HepG2 (cell line): ENCODE results near the gene TMEM131. TPM values are rescaled to one million over a fixed set of nuclear protein-coding genes. Genes with fewer than 3 reads are reported as not detected.

Experiments
- ATAC-seq: fragments of 200-7000 bp; cut with Tn5 transposase; 3 replicates; pipeline ENCODE4 v1.9.1; 2020; ENCODE audit warnings: mild to moderate bottlenecking, moderate library complexity
- BruUV-seq: library from RNA; stranded (reverse); fragments of 400-500 nt; replicated peaks from 2 replicates; lab custom pipeline; 2021; lab: Mats Ljungman, UMichigan
- CTCF ChIA-PET: fragments of 300-600 bp; formaldehyde crosslinking; extraction: SDS; loops from one replicate; lab custom pipeline; 2021; ENCODE audit warnings: low total read pairs, inconsistent platforms, low intra/inter-chr PET ratio; lab: Yijun Ruan, JAX
- POLR2A ChIA-PET: fragments of 350-600 bp; sonication (Branson Sonifier 250); formaldehyde crosslinking; loops from one replicate; lab custom pipeline; 2020; ENCODE audit warnings: antibody characterized with exemption, inconsistent platforms; lab: Yijun Ruan, JAX
- DNase-seq: peaks from one replicate; pipeline ENCODE4 v3.0.0-alpha.2; 2015; ENCODE audit warnings: low spot score
- FAIRE-seq: peaks from 3 replicates; lab custom pipeline; 2011; peaks lifted over from hg19 to GRCh38; lab: Jason Lieb, UNC
- H2AFZ ChIP-seq: one replicate; pipeline ENCODE4 v1.6.1; 2011; ENCODE audit warnings: low read length, inconsistent platforms
- H3K27ac ChIP-seq: fragments of 300-600 bp; 3 replicates; pipeline ENCODE4 v1.8.0; 2011; ENCODE audit warnings: mixed run types, mild to moderate bottlenecking, mixed read lengths, low read length, inconsistent platforms; ENCODE audit not compliant: insufficient read depth; ENCODE audit errors: extremely low read length
- H3K27me3 ChIP-seq, 2 experiments: fragments of 200-600 bp in 1 of 2; 2 replicates in 1 of 2; 3 replicates in 1 of 2; pipeline versions ENCODE4 v1.6.0 to v1.8.0; 2011; ENCODE audit warnings: low read length in 2 of 2, mild to moderate bottlenecking in 2 of 2, moderate library complexity in 2 of 2, inconsistent platforms in 1 of 2; ENCODE audit not compliant: insufficient read depth in 2 of 2, control insufficient read depth in 1 of 2
- H3K36me3 ChIP-seq, 2 experiments: fragments of 200-600 bp in 1 of 2; replicated peaks in 1 of 2; 2 replicates in 1 of 2; 3 replicates in 1 of 2; pipeline versions ENCODE4 v1.5.1 to v1.8.0; 2011; ENCODE audit warnings: low read length in 2 of 2, inconsistent platforms in 1 of 2; ENCODE audit not compliant: insufficient read depth in 2 of 2, control insufficient read depth in 1 of 2
- H3K4me1 ChIP-seq: 2 replicates; pipeline ENCODE4 v1.5.1; 2012; ENCODE audit warnings: low read length, inconsistent platforms; ENCODE audit not compliant: insufficient read depth
- H3K4me2 ChIP-seq: 2 replicates; pipeline ENCODE4 v1.6.0; 2011; ENCODE audit warnings: low read depth, low read length, inconsistent platforms
- H3K4me3 ChIP-seq, 3 experiments: fragments of 200-600 bp in 1 of 3; sonication (generic), shearing (Covaris generic) in 1 of 3; replicated peaks in 1 of 3; 2 replicates each; pipeline ENCODE4 v1.5.1; 2011 to 2016; ENCODE audit warnings: low read length in 3 of 3, inconsistent platforms in 2 of 3, low read depth in 2 of 3, mild to moderate bottlenecking in 2 of 3, control low read depth in 1 of 3, mixed read lengths in 1 of 3; ENCODE audit not compliant: insufficient read depth in 1 of 3
- H3K79me2 ChIP-seq: one replicate; pipeline ENCODE4 v1.6.1; 2011; ENCODE audit warnings: low read length, inconsistent platforms; ENCODE audit not compliant: insufficient read depth
- H3K9ac ChIP-seq: 2 replicates; pipeline ENCODE4 v1.6.0; 2011; ENCODE audit warnings: mild to moderate bottlenecking, low read depth, low read length, inconsistent platforms; ENCODE audit not compliant: insufficient read depth
- H3K9me3 ChIP-seq: 2 replicates; pipeline ENCODE4 v1.5.1; 2012; ENCODE audit warnings: mild to moderate bottlenecking, low read length
- H4K20me1 ChIP-seq: 2 replicates; pipeline ENCODE4 v1.6.0; 2011; ENCODE audit warnings: inconsistent platforms, mild to moderate bottlenecking, low read length, moderate library complexity; ENCODE audit not compliant: insufficient read depth
- ADNP ChIP-seq: sonication (generic); formaldehyde crosslinking; IDR thresholded peaks from 2 replicates; pipeline ENCODE4 v1.4.0; 2020; ENCODE audit warnings: missing genetic modification reagents
- AGO2 ChIP-seq: fragments of 200-400 bp; formaldehyde crosslinking; optimal IDR thresholded peaks from 2 replicates; pipeline ENCODE3; 2017; ENCODE audit warnings: mild to moderate bottlenecking, low read depth, low read length, moderate library complexity
- ATF7-NPFF ChIP-seq: sonication (generic); formaldehyde crosslinking; IDR thresholded peaks from 2 replicates; pipeline ENCODE4 v1.8.1; 2023; ENCODE audit warnings: mild to moderate bottlenecking, low read depth, missing genetic modification reagents, moderate library complexity
- EED ChIP-seq: sonication (generic); formaldehyde crosslinking; IDR thresholded peaks from 2 replicates; pipeline ENCODE4 v1.5.0; 2020; ENCODE audit warnings: mild to moderate bottlenecking, missing genetic modification reagents
- KMT2B ChIP-seq: IDR thresholded peaks from 2 replicates; pipeline ENCODE4 v1.6.1; 2016; ENCODE audit warnings: missing genetic modification reagents, missing compliant biosample characterization
- MTF1 ChIP-seq: sonication (generic); formaldehyde crosslinking; IDR thresholded peaks from 2 replicates; pipeline ENCODE4 v1.5.0; 2020; ENCODE audit warnings: missing genetic modification reagents
- NFIC ChIP-seq: IDR thresholded peaks from 2 replicates; pipeline ENCODE4 v1.6.1; 2012; ENCODE audit warnings: mild to moderate bottlenecking, low read length, inconsistent platforms
- RBAK ChIP-seq: sonication (generic); formaldehyde crosslinking; IDR thresholded peaks from 2 replicates; pipeline ENCODE4 v1.5.1; 2020; ENCODE audit warnings: mild to moderate bottlenecking, missing genetic modification reagents
- RBM22 ChIP-seq: fragments of 200-400 bp; formaldehyde crosslinking; optimal IDR thresholded peaks from 2 replicates; pipeline ENCODE3; 2017; ENCODE audit warnings: mild to moderate bottlenecking, low read length, moderate library complexity
- ZNF616 ChIP-seq: sonication (generic); formaldehyde crosslinking; IDR thresholded peaks from 2 replicates; pipeline ENCODE4 v1.5.0; 2020; ENCODE audit warnings: low read depth, mild to moderate bottlenecking, missing genetic modification reagents
- ZNF776 ChIP-seq: sonication (generic); formaldehyde crosslinking; IDR thresholded peaks from 2 replicates; pipeline ENCODE4 v1.4.0; 2020; ENCODE audit warnings: mild to moderate bottlenecking, missing genetic modification reagents
- ZSCAN22 ChIP-seq: sonication (generic); formaldehyde crosslinking; IDR thresholded peaks from 2 replicates; pipeline ENCODE4 v1.4.0; 2020; ENCODE audit warnings: mild to moderate bottlenecking, missing genetic modification reagents
- WGBS: methylation state at CpG from one replicate; pipeline ENCODE4 v1.1.6; 2017; ENCODE audit warnings: low lambda C conversion rate; 5-methylcytosine and 5-hydroxymethylcytosine counted together
- in situ Hi-C: cut with HindIII; loops from 2 replicates; pipeline ENCODE4 v1.10.0; 2017; ENCODE audit warnings: low pct_unique_long_range_greater_than_20kb; ENCODE audit not compliant: extremely low pct_ligation_motif_present
- intact Hi-C: fragments of 100-400 bp; cut with micrococcal nuclease; formaldehyde crosslinking; loops from one replicate; pipeline ENCODE4 v1.10.0; 2022; ENCODE audit not compliant: unreplicated experiment
- polyA plus RNA-seq, 8 experiments: library from polyadenylated mRNA; depleted of rRNA in 3 of 8; stranded (reverse) in 7 of 8; unstranded in 1 of 8; fragments of >200 nt; fragmentation: Illumina TruSeq in 4 of 8; extraction: Trizol in 4 of 8; gene quantifications; 2 replicates each; pipeline versions ENCODE4 v1.2.1 to v1.2.3, GENCODE V29; 2011 to 2016; ENCODE audit warnings: low read depth in 4 of 8, missing spikeins in 1 of 8, mixed read lengths in 1 of 8; ENCODE audit not compliant: insufficient read depth in 1 of 8
- total RNA-seq, 5 experiments: library from RNA; depleted of rRNA; stranded (reverse); fragments of >200 nt; fragmentation: Illumina TruSeq; extraction: Trizol; gene quantifications; 2 replicates each; pipeline ENCODE4 v1.2.3, GENCODE V29; 2016; ENCODE audit warnings: low read depth in 1 of 5

Gene TMEM131
- total and polyA plus RNA-seq, 2 of the 13 experiments (the other 11 are each of a cell fraction or from before 2014, with no cell fraction given): 17.9 to 19.5 TPM

DNA sequence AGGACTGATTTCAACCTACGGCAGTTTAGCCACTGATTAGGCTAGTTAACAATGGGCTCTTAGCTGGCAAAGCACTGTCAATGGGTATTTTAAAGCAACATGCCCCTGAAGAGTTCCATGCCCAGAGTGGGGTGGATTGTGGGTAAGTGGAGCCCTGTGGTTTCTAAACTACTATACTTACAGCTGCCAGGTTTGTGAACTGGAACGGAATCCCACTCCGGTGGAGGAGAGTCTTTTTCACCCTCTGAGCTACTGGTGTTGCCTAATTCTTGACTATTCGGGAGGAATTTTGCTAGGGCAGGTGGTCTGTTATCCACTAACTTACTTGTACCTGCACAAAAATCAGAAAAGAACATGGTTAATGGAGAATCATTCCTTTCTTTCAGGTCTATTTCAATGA lies 229.8 kb downstream of the TMEM131 start:
- BruUV-seq: no TSS peak
- 100% methylated on average over 4 of the region's 4 CpGs for WGBS
- in situ Hi-C loops: no loop called here

DNA sequence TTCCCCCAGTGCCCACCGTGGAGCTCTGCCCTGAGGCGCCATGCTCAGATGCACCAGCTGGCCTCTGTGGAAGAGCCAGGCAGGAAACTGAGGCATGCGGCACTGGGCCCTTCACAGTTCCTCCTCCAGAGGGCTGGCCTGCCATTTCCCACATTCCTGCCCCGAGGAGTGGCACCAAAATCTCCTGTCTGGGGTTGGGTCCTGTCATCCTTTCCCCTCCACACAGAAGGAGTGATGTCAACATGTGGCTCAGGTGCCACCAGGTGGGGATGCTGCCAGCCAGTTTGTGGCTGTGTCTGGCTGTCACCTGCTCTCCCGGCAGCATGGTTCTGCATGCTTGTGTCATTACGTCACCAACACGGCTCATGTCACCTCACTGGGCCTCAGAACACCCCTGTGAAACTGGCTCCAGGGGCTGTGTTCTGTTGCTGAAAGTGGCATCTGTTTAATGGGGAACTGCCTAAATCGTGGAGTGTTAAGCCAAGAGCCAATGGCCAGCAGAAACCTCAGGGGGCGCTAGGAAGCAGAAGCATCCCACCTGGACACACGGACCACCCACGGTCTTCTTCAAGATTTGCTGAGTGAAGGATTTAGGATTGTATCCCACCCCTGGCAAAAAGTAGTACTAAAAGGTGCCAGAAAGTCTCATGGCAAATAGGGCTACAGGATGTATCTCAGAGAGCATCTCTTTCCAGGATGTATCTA lies 231.0 kb downstream of the TMEM131 start:
- Histone ChIP-seq H3K27me3 (no peaks in the 10 kb centered on the region), H3K4me3 (no peak overlapping the region), H3K79me2 (no peaks in the 10 kb centered on the region), H3K36me3 (peaks cover 26 to 65% of the 10 kb centered on the region in 2 experiments), H2AFZ (no peak overlapping the region), H3K9ac (no peak overlapping the region), H3K27ac (no peak overlapping the region), H3K4me1 (no peaks in the 10 kb centered on the region), H3K9me3 (no peaks in the 10 kb centered on the region), H3K4me2 (no peak overlapping the region), H4K20me1 (no peaks in the 10 kb centered on the region)
- POLR2A ChIA-PET: no interaction called here
- CTCF ChIA-PET: no interaction called here
- DNase-seq: no peak
- TF ChIP-seq RBM22: peak; percentile 12
- peak; percentile 65 for TF ChIP-seq AGO2
- TF ChIP-seq RBAK: no peak
- WGBS: 97% methylated on average over 10 of the region's 11 CpGs
- intact Hi-C loops (no loop called here), in situ Hi-C loops (no loop called here)
- BruUV-seq: no TSS peak
- FAIRE-seq: no peak
- ATAC-seq: no peak

More for the DNA sequence above, 229.8 kb downstream of the TMEM131 start:
- H3K9ac ChIP-seq: no peak overlapping the region
- no peaks in the 10 kb centered on the region for H3K9me3 ChIP-seq
- H3K27ac ChIP-seq: no peak overlapping the region
- no peak for FAIRE-seq
- no peak overlapping the region for H3K4me2 ChIP-seq
- no peak for TF ChIP-seq ATF7-NPFF
- TF ChIP-seq KMT2B (CRISPR knock-in tag): no peak
- TF ChIP-seq NFIC: no peak
- no peak for TF ChIP-seq ZNF776 (CRISPR knock-in tag)
- no peak for TF ChIP-seq EED (CRISPR knock-in tag)
- TF ChIP-seq ADNP (CRISPR knock-in tag): no peak
- no peak for TF ChIP-seq ZNF616
- TF ChIP-seq MTF1 (CRISPR knock-in tag): no peak
- TF ChIP-seq ZSCAN22 (CRISPR knock-in tag): no peak
- TF ChIP-seq, all 625 proteins: peak for 0
- Histone ChIP-seq H2AFZ (no peak overlapping the region), H4K20me1 (no peaks in the 10 kb centered on the region), H3K27me3 (no peaks in the 10 kb centered on the region), H3K36me3 (peaks cover 24 to 53% of the 10 kb centered on the region in 2 experiments), H3K79me2 (no peaks in the 10 kb centered on the region), H3K4me3 (no peak overlapping the region), H3K4me1 (no peaks in the 10 kb centered on the region)
- ATAC-seq: no peak
- ChIA-PET POLR2A (no interaction called here), CTCF (no interaction called here)
- no peak for DNase-seq
- intact Hi-C loops: no loop called here
